ENCODE data around the gene SPG21.

SPG21 gene

DNA sequence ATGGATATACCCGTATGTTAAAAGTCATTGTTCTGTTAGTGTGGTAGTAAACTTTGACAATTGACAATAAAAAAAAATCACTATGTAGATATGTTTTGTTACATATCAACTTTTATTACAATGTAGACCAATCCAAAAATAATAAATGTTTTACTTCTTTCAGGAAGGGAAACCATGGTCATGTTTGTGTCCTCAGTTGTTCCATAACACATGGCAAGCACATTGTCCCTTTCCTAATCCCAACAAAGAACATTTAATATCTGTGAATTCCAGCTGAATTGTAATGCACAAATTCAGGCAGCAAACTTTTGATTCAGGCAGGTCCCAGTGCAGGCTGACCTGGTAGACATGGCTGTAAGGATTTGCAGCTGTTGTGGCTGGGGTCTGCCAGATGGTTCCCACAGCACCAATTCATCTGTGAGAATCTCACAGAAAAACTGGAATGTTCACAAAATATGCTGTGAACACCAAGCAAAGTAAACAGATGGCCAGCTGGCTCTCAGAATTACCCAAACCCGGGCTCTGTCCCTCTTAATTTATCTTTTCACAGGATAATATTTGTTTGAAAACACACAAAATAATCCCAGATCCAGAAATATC is 1.9 kb upstream of the SPG21 start:
- TF ChIP-seq, protein P1, sequence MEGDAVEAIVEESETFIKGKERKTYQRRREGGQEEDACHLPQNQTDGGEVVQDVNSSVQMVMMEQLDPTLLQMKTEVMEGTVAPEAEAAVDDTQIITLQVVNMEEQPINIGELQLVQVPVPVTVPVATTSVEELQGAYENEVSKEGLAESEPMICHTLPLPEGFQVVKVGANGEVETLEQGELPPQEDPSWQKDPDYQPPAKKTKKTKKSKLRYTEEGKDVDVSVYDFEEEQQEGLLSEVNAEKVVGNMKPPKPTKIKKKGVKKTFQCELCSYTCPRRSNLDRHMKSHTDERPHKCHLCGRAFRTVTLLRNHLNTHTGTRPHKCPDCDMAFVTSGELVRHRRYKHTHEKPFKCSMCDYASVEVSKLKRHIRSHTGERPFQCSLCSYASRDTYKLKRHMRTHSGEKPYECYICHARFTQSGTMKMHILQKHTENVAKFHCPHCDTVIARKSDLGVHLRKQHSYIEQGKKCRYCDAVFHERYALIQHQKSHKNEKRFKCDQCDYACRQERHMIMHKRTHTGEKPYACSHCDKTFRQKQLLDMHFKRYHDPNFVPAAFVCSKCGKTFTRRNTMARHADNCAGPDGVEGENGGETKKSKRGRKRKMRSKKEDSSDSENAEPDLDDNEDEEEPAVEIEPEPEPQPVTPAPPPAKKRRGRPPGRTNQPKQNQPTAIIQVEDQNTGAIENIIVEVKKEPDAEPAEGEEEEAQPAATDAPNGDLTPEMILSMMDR (IDR thresholded peaks at IDR 0.05; ENCODE audit: extremely low read depth, missing control alignments), result no peak
- DNase-seq (ENCODE audit: low spot score), result no peak

- DNase-seq (ENCODE audit: low spot score), result no peak
- TF ChIP-seq, protein P1 (IDR thresholded peaks at IDR 0.05; ENCODE audit: extremely low read depth, missing control alignments), result no peak
Measured at GRCh38 chr15:64990168-64990470, 405 bp upstream of the SPG21 start.

GRCh38 chr15:64987136-64987535 is 2.6 kb downstream of the SPG21 start:
- no peak for DNase-seq (ENCODE audit: low spot score)
- TF ChIP-seq, protein P1 (IDR thresholded peaks at IDR 0.05; ENCODE audit: extremely low read depth, missing control alignments), result no peak

DNA sequence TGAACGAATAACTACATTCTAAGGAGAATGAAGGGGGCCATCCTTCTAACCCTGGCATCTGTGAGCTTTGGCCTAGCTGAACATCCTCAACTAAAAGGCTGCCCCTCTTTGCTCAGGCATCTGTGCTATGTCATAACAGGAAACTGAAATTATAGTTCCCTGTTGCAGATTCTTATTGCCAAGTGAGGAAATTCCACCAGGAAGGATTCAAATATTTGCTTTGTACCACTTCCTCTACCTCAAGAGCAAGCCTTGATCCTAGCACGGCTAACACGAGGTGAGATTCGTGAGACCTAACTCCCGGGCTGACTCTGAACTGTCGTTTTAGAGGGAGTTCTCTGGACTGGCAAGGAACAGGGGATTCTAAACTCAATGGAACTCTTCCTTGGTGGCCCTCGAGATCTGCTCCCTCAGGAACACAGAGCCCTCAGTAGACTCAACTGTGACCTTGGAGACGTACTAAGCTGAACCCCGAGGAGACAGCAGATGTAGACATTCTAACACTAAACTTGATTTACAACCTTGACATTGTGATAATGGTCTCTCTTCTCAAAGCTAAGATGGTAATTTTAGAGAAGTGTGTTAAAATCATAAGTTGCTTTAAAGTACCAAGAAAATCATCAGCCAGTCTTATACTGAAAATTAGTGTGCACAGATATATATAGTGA is 4.2 kb downstream of the SPG21 start:
- TF ChIP-seq, protein P1 (IDR thresholded peaks at IDR 0.05; ENCODE audit: extremely low read depth, missing control alignments), result no peak
- no peak for DNase-seq (ENCODE audit: low spot score)

DNA sequence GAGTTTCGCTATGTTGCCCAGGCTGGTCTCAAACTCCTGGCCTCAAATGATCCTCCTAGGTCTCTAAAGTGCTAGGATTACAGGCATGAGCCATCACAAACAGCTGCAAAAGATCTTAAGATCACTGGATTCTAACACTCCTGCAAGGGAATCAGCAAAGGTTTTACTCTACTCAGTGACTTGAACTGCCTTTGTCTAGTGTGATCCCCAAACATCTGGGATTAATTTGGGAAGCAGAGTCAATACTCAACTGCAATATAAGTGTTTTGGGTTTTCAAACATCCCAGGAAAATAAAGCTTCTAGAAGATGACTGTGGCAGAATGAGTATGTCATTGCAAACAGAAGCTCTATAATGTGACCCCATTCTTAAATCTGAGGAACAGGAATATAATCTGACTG is 7.2 kb downstream of the SPG21 start:
- TF ChIP-seq, protein P1 (IDR thresholded peaks at IDR 0.05; ENCODE audit: extremely low read depth, missing control alignments), result no peak
- DNase-seq (ENCODE audit: low spot score), result no peak

DNA sequence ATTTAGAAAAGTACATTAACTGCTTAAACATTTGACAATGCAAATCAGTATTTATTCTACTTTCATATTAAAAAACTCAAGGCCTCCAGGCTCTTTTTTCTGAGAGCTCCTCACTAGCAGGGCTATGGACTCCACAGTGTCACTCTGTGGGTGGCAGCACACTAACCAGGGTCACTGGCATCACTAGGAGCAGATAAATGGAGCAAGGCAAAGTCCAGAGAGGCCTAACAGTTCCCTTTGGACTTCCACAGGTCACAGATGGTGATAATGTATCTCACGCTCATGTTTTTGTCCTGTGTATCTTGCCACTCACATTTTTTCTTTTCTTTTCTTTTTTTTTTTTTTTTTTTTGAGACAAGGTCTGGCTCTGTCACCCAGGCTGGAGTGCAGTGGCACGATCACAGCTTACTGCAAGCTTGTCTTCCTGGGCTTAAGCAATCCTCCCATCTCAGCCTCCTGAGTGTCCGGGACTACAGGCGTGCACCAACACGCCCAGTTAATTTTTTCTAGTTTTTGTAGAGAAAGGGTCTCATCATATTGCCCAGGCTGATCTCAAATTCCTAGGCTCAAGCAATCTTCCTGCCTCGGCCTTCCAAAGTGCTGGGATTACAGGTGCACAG is 7.8 kb downstream of the SPG21 start:
- no peak for DNase-seq (ENCODE audit: low spot score)
- TF ChIP-seq, protein P1 (IDR thresholded peaks at IDR 0.05; ENCODE audit: extremely low read depth, missing control alignments), result no peak

GRCh38 chr15:64979252-64979710 is 10.4 kb downstream of the SPG21 start:
- DNase-seq (ENCODE audit: low spot score), result no peak
- TF ChIP-seq, protein P1 (IDR thresholded peaks at IDR 0.05; ENCODE audit: extremely low read depth, missing control alignments), result no peak

Data from GM20000 (cell line).